ENCODE data around the gene FRRS1L. TPM values are rescaled to one million over a fixed set of nuclear protein-coding genes. Genes with fewer than 3 reads are reported as not detected.

Gene FRRS1L
- total RNA-seq, 1 experiment from 2014 or later = 1.0 TPM

DNA sequence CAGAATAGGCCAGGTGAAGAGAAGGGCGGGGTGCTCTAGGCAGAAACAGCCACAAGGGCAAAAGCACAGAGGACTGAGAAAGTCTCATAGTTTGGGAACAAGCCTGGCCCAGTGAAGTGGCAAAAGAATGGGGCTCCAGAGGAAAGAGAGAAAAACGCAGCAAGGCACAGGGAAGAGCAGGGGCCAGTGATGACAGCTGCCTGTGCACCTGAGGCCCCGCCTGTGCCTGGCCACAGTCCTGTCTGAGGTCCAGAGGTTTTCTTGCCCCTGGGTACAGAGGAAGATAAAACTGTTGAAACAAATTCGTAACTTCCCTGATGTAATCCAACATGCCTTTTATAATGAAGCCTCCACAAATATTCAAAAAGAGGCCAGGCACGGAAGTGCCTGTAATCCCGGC lies 22.0 kb downstream of the FRRS1L start (continued):
- no peak for TF ChIP-seq ZNF396 (CRISPR knock-in tag; IDR thresholded peaks at IDR 0.05; ENCODE audit: borderline replicate concordance)

DNA sequence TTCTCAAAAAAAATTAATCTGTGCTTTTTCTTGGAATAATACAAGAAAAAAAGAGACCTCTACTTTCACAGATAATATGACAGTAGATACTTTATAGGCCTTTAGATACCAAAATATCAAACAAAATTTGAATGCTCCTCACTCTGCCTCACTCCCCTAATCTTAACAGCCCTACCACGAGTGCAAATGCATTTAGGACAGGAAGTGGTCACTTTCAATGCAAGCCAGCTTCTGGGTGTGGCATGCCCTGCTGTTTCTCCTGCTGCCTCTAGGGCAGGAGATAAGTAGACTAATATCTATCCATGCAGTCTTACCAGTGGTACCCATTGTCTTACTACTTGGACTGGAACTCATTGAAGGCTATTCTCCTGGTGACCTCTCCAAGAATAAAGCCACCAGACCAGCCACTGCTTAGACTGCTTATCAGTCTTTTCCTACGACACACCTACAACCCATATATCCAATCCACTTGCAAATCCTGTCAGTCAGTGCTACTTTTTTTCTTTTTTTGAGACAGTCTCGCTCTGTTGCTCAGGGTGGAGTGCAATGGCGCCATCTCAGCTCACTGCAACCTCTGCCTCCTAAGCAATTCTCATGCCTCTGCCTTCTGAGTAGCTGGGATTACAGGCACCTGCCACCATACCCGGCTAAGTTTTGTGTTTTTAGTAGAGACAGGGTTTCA lies 23.0 kb downstream of the FRRS1L start:
- Mint-ChIP-seq H3K36me3 (no peaks in the 10 kb centered on the region), H3K9me3 (no peaks in the 10 kb centered on the region), H3K27ac (no peak overlapping the region), H3K4me3 (no peak overlapping the region), H3K4me1 (peaks cover 9% of the 10 kb centered on the region), H3K27me3 (ENCODE audit: low read depth) (no peaks in the 10 kb centered on the region)
- POLR2A ChIA-PET = no interaction called here
- ATAC-seq = peak; percentile 92
- DNase-seq (ENCODE audit: low spot score) = peak; percentile 15
- TF ChIP-seq NR3C1 (CRISPR knock-in tag; conservative IDR thresholded peaks at IDR 0.05; ENCODE audit: low read depth) (no peak), KAT7 (CRISPR knock-in tag; IDR thresholded peaks at IDR 0.05; ENCODE audit: borderline replicate concordance) (no peak), CREM (CRISPR knock-in tag; IDR thresholded peaks at IDR 0.05) (no peak), PRDM15 (CRISPR knock-in tag; IDR thresholded peaks at IDR 0.05) (no peak)
- CTCF ChIA-PET = interaction anchor here (0.6 to 1.6 kb wide), 5 partner anchors 8 to 61 kb away, joined by 3 read pairs; partner anchors contain the start of gene TMEM245

GRCh38 chr9:109141375-109141774 lies 25.7 kb downstream of the FRRS1L start:
- ChIA-PET CTCF (no interaction called here), POLR2A (no interaction called here)
- no peak overlapping the region for H3K27ac Mint-ChIP-seq
- no peaks in the 10 kb centered on the region for H3K36me3 Mint-ChIP-seq
- DNase-seq (ENCODE audit: low spot score) = no peak
- H3K27me3 Mint-ChIP-seq (ENCODE audit: low read depth) = no peaks in the 10 kb centered on the region
- H3K4me1 Mint-ChIP-seq = peaks cover 9% of the 10 kb centered on the region
- no peak for ATAC-seq
- H3K4me3 Mint-ChIP-seq = no peak overlapping the region
- TF ChIP-seq SMAD4 (CRISPR knock-in tag; IDR thresholded peaks at IDR 0.05) (no peak), HMGXB4 (CRISPR knock-in tag; IDR thresholded peaks at IDR 0.05) (no peak), FOXJ3 (CRISPR knock-in tag; IDR thresholded peaks at IDR 0.05; ENCODE audit: borderline replicate concordance) (no peak)
- H3K9me3 Mint-ChIP-seq = no peaks in the 10 kb centered on the region

DNA sequence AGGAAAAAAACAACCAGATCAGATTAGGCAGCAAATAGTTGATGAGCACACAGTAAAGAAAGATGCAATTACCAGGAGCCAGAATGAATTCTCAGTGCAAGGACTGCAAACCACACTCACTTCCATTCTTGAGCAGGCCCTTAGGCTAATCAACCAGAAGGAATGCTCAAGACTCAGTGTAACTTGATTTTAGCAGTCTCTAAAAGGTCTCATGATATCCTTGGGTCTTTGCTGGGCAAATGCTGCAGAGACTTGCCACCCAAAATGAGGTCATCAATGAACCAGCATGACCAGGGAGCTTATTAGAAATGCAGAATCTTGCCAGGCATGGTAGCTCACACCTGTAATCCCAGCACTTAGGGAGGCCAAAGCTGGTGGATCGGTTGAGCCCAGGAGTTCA lies 27.2 kb downstream of the FRRS1L start:
- no peaks in the 10 kb centered on the region for H3K27me3 Mint-ChIP-seq (ENCODE audit: low read depth)
- ATAC-seq (no peak), DNase-seq (ENCODE audit: low spot score) (no peak)
- no peak overlapping the region for H3K27ac Mint-ChIP-seq
- H3K9me3 Mint-ChIP-seq = no peaks in the 10 kb centered on the region
- ChIA-PET POLR2A (no interaction called here), CTCF (no interaction called here)
- H3K36me3 Mint-ChIP-seq = no peaks in the 10 kb centered on the region
- H3K4me3 Mint-ChIP-seq = no peak overlapping the region
- peaks cover 9% of the 10 kb centered on the region for H3K4me1 Mint-ChIP-seq
- TF ChIP-seq ATF1 (CRISPR knock-in tag; IDR thresholded peaks at IDR 0.05) (no peak), JAZF1 (CRISPR knock-in tag; IDR thresholded peaks at IDR 0.05) (no peak), FOXP1 (CRISPR knock-in tag; IDR thresholded peaks at IDR 0.05; ENCODE audit: borderline replicate concordance) (no peak), SP1 (CRISPR knock-in tag; conservative IDR thresholded peaks at IDR 0.05) (no peak), NFYB (CRISPR knock-in tag; conservative IDR thresholded peaks at IDR 0.05; ENCODE audit: low read depth) (no peak), ETV6 (CRISPR knock-in tag; IDR thresholded peaks at IDR 0.05) (no peak), ZNF138 (CRISPR knock-in tag; conservative IDR thresholded peaks at IDR 0.05) (no peak), CREB1 (CRISPR knock-in tag; IDR thresholded peaks at IDR 0.05) (no peak), OVOL2 (CRISPR knock-in tag; IDR thresholded peaks at IDR 0.05; ENCODE audit: borderline replicate concordance) (no peak), FOXK1 (CRISPR knock-in tag; IDR thresholded peaks at IDR 0.05) (no peak), CTCF (IDR thresholded peaks at IDR 0.05) (no peak), ZNF232 (CRISPR knock-in tag; IDR thresholded peaks at IDR 0.05) (no peak), SOX15 (CRISPR knock-in tag; IDR thresholded peaks at IDR 0.05) (no peak)
- TF ChIP-seq, protein P1, sequence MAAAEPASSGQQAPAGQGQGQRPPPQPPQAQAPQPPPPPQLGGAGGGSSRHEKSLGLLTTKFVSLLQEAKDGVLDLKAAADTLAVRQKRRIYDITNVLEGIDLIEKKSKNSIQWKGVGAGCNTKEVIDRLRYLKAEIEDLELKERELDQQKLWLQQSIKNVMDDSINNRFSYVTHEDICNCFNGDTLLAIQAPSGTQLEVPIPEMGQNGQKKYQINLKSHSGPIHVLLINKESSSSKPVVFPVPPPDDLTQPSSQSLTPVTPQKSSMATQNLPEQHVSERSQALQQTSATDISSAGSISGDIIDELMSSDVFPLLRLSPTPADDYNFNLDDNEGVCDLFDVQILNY (CRISPR knock-in tag; IDR thresholded peaks at IDR 0.05) = no peak
- TF ChIP-seq, protein P2, sequence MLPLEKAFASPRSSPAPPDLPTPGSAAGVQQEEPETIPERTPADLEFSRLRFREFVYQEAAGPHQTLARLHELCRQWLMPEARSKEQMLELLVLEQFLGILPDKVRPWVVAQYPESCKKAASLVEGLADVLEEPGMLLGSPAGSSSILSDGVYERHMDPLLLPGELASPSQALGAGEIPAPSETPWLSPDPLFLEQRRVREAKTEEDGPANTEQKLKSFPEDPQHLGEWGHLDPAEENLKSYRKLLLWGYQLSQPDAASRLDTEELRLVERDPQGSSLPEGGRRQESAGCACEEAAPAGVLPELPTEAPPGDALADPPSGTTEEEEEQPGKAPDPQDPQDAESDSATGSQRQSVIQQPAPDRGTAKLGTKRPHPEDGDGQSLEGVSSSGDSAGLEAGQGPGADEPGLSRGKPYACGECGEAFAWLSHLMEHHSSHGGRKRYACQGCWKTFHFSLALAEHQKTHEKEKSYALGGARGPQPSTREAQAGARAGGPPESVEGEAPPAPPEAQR (CRISPR knock-in tag; IDR thresholded peaks at IDR 0.05) = no peak
